Caco-2 (cell line): Measurements from ENCODE around the gene HSDL2. TPM values are rescaled to one million over a fixed set of nuclear protein-coding genes. Genes with fewer than 3 reads are reported as not detected.

ENCODE experiments used
- BruUV-seq: library from RNA; stranded (reverse); fragments of 400-500 nt; replicated peaks from 2 replicates; lab custom pipeline; 2021; lab: Mats Ljungman, UMichigan
- CTCF ChIA-PET: fragments of 300-600 bp; sonication (Branson Sonifier 250); formaldehyde crosslinking; loops from one replicate; lab custom pipeline; 2022; ENCODE audit warnings: antibody characterized with exemption; lab: Charles Lee
- POLR2A ChIA-PET: fragments of 300-600 bp; sonication (Branson Sonifier 250); formaldehyde crosslinking; loops from one replicate; lab custom pipeline; 2022; ENCODE audit warnings: antibody characterized with exemption; lab: Charles Lee
- DNase-seq, 2 experiments: peaks; one replicate each; pipeline versions ENCODE4 v3.0.0 to v3.0.0-alpha.2; 2020 to 2022
- H3K27me3 ChIP-seq: replicated peaks from 2 replicates; pipeline ENCODE4 v1.6.0; 2011; ENCODE audit warnings: low read length; ENCODE audit not compliant: control insufficient read depth, insufficient read depth
- H3K36me3 ChIP-seq: 2 replicates; pipeline ENCODE4 v1.5.1; 2011; ENCODE audit warnings: low read length; ENCODE audit not compliant: control insufficient read depth, insufficient read depth
- H3K4me1 ChIP-seq: fragments of 250-450 bp; sonication (Bioruptor Pico); 2 replicates; pipeline ENCODE4 v1.5.1; 2020; ENCODE audit warnings: mild to moderate bottlenecking
- H3K4me3 ChIP-seq: 2 replicates; pipeline ENCODE4 v1.5.1; 2011; ENCODE audit warnings: low read depth, mild to moderate bottlenecking, control low read depth, low read length
- H3K9me3 ChIP-seq: fragments of 250-450 bp; sonication (Bioruptor Pico); 2 replicates; pipeline ENCODE4 v1.5.1; 2020; ENCODE audit warnings: mild to moderate bottlenecking, moderate library complexity
- H3K27ac Mint-ChIP-seq: one replicate; pipeline ENCODE4 v1.8.0; 2022; ENCODE audit warnings: mixed read lengths; ENCODE audit not compliant: unreplicated experiment
- H3K27me3 Mint-ChIP-seq: one replicate; pipeline ENCODE4 v1.8.0; 2022; ENCODE audit warnings: mixed read lengths; ENCODE audit not compliant: insufficient read depth, unreplicated experiment
- H3K36me3 Mint-ChIP-seq: one replicate; pipeline ENCODE4 v1.8.0; 2022; ENCODE audit warnings: mild to moderate bottlenecking, mixed read lengths; ENCODE audit not compliant: insufficient read depth, unreplicated experiment
- H3K4me1 Mint-ChIP-seq: one replicate; pipeline ENCODE4 v1.8.0; 2022; ENCODE audit warnings: low read depth, mixed read lengths; ENCODE audit not compliant: unreplicated experiment
- H3K4me3 Mint-ChIP-seq: one replicate; pipeline ENCODE4 v1.8.0; 2022; ENCODE audit warnings: mild to moderate bottlenecking, moderate library complexity, mixed read lengths; ENCODE audit not compliant: unreplicated experiment
- H3K9me3 Mint-ChIP-seq: one replicate; pipeline ENCODE4 v1.8.0; 2022; ENCODE audit warnings: mixed read lengths; ENCODE audit not compliant: unreplicated experiment
- CTCF ChIP-seq, 2 experiments: fragments of 200-600 bp in 1 of 2; IDR thresholded peaks; 1 replicate in 1 of 2; 2 replicates in 1 of 2; pipeline versions ENCODE4 v1.5.1 to v1.8.0; 2011 to 2022; ENCODE audit warnings: antibody characterized with exemption in 1 of 2, control low read depth in 1 of 2, inconsistent platforms in 1 of 2, low read depth in 1 of 2, low read length in 1 of 2, mild to moderate bottlenecking in 1 of 2, moderate library complexity in 1 of 2; ENCODE audit not compliant: insufficient read depth in 1 of 2, severe bottlenecking in 1 of 2, unreplicated experiment in 1 of 2
- intact Hi-C: fragments of 100-400 bp; cut with micrococcal nuclease; formaldehyde crosslinking; loops from one replicate; pipeline ENCODE4 v1.10.0; 2022; ENCODE audit not compliant: unreplicated experiment
- total RNA-seq: library from RNA; stranded (reverse); gene quantifications from 2 replicates; pipeline ENCODE4 v1.2.3, GENCODE V29; 2022

The HSDL2 gene
- total RNA-seq, 1 experiment from 2014 or later: 134 TPM

- Mint-ChIP-seq H3K36me3 (peaks cover 56% of the 10 kb centered on the region), H3K4me3 (no peak overlapping the region), H3K27me3 (no peaks in the 10 kb centered on the region), H3K9me3 (no peaks in the 10 kb centered on the region), H3K4me1 (peaks cover 6% of the 10 kb centered on the region), H3K27ac (peak overlapping the region; percentile 66)
- no peaks in the 10 kb centered on the region for H3K27me3 ChIP-seq
- H3K36me3 ChIP-seq: peaks cover 1% of the 10 kb centered on the region; the same call in 1 of the 2 replicates
- POLR2A ChIA-PET: no interaction called here
- BruUV-seq: no TSS peak
- intact Hi-C loops: no loop called here
- H3K4me3 ChIP-seq: no peak overlapping the region
- no peak for DNase-seq
- H3K9me3 ChIP-seq: no peaks in the 10 kb centered on the region
- H3K4me1 ChIP-seq: no peaks in the 10 kb centered on the region
- CTCF ChIA-PET: no interaction called here
- TF ChIP-seq CTCF (IDR thresholded peaks at IDR 0.05; ENCODE audit: insufficient read depth in 1 of 2, low read depth in 1 of 2, low read length in 1 of 2, severe bottlenecking in 1 of 2, unreplicated experiment in 1 of 2): no peak
Measured at GRCh38 chr9:112430006-112430522, 50.2 kb downstream of the HSDL2 start.

- Mint-ChIP-seq H3K9me3 (no peaks in the 10 kb centered on the region), H3K4me3 (no peak overlapping the region), H3K36me3 (peaks cover 52% of the 10 kb centered on the region), H3K27me3 (no peaks in the 10 kb centered on the region), H3K4me1 (peaks cover 6% of the 10 kb centered on the region), H3K27ac (no peak overlapping the region)
- no peak for TF ChIP-seq CTCF (IDR thresholded peaks at IDR 0.05; ENCODE audit: insufficient read depth in 1 of 2, low read depth in 1 of 2, low read length in 1 of 2, severe bottlenecking in 1 of 2, unreplicated experiment in 1 of 2)
- Histone ChIP-seq H3K9me3 (no peaks in the 10 kb centered on the region), H3K27me3 (no peaks in the 10 kb centered on the region), H3K4me3 (no peak overlapping the region), H3K36me3 (peaks cover 1% of the 10 kb centered on the region), H3K4me1 (no peaks in the 10 kb centered on the region)
- ChIA-PET CTCF (no interaction called here), POLR2A (no interaction called here)
- DNase-seq: no peak
- intact Hi-C loops: no loop called here
- no TSS peak for BruUV-seq
Measured at GRCh38 chr9:112433499-112434392, 53.8 kb downstream of the HSDL2 start.

GRCh38 chr9:112434487-112434886 is 54.6 kb downstream of the HSDL2 start:
- H3K27me3 ChIP-seq: no peaks in the 10 kb centered on the region
- H3K36me3 ChIP-seq: peaks cover 1% of the 10 kb centered on the region
- Mint-ChIP-seq H3K9me3 (no peaks in the 10 kb centered on the region), H3K4me1 (peaks cover 6% of the 10 kb centered on the region), H3K27ac (no peak overlapping the region), H3K27me3 (no peaks in the 10 kb centered on the region), H3K4me3 (no peak overlapping the region), H3K36me3 (peaks cover 45% of the 10 kb centered on the region)
- ChIA-PET POLR2A (interaction anchor here (0.9 kb wide), 1 partner anchor 55 kb away, joined by 3 read pairs; the partner anchor contains the start of gene HSDL2), CTCF (no interaction called here)
- intact Hi-C loops: no loop called here
- TF ChIP-seq CTCF (IDR thresholded peaks at IDR 0.05; ENCODE audit: insufficient read depth in 1 of 2, low read depth in 1 of 2, low read length in 1 of 2, severe bottlenecking in 1 of 2, unreplicated experiment in 1 of 2): no peak
- BruUV-seq: no TSS peak
- H3K4me1 ChIP-seq: no peaks in the 10 kb centered on the region
- H3K4me3 ChIP-seq: no peak overlapping the region
- DNase-seq: no peak
- H3K9me3 ChIP-seq: no peaks in the 10 kb centered on the region
